ENCODE data around the gene PCTP. TPM values are rescaled to one million over a fixed set of nuclear protein-coding genes. Genes with fewer than 3 reads are reported as not detected.

PCTP gene
- total RNA-seq, 1 experiment from 2014 or later = 17.1 TPM

- H3K4me1 Mint-ChIP-seq = peaks cover 47 to 66% of the 10 kb centered on the region in 2 experiments
- Histone ChIP-seq H2BK12ac (ENCODE audit: insufficient read length, low read depth, low read length) (no peak overlapping the region), H3K14ac (ENCODE audit: insufficient read depth, low read length) (no peak overlapping the region), H2AK5ac (ENCODE audit: insufficient read length, low read length) (no peak overlapping the region), H3K56ac (ENCODE audit: insufficient read length, low read depth, low read length) (no peak overlapping the region), H2BK120ac (ENCODE audit: low read depth, low read length, poor library complexity, severe bottlenecking) (no peak overlapping the region), H3K18ac (ENCODE audit: insufficient read length, low read depth, low read length) (no peak overlapping the region), H3K4me2 (ENCODE audit: insufficient read depth, insufficient read length, low read length) (no peak overlapping the region), H2BK20ac (ENCODE audit: low read depth, low read length, poor library complexity, severe bottlenecking) (no peak overlapping the region), H2AFZ (ENCODE audit: low read length) (no peak overlapping the region), H3K23me2 (ENCODE audit: insufficient read length, low read depth, low read length, poor library complexity, severe bottlenecking) (no peaks in the 10 kb centered on the region), H3T11ph (ENCODE audit: low read length) (no peak overlapping the region), H4K5ac (ENCODE audit: insufficient read length, low read depth, low read length) (no peak overlapping the region), H3K27ac (ENCODE audit: insufficient read length, low read depth, low read length) (no peak overlapping the region), H3K79me2 (ENCODE audit: insufficient read depth, low read length) (no peaks in the 10 kb centered on the region), H3K9me3 (ENCODE audit: control insufficient read depth, low read depth, low read length) (no peaks in the 10 kb centered on the region), H3K27me3 (ENCODE audit: insufficient read depth, low read length) (0 out of 2 replicates have a peak, but pooled peaks cover 3% of the 10 kb centered on the region), H4K8ac (replicated peaks; ENCODE audit: insufficient read length, low read depth, low read length) (no peak overlapping the region), H2BK5ac (ENCODE audit: insufficient read length, low read length) (no peak overlapping the region), H4K91ac (ENCODE audit: insufficient read length, low read depth, low read length) (no peak overlapping the region), H3K23ac (ENCODE audit: insufficient read length, low read depth, low read length) (no peak overlapping the region), H3K4ac (ENCODE audit: low read depth, low read length) (no peak overlapping the region), H4K20me1 (ENCODE audit: control insufficient read depth, insufficient read depth, insufficient read length) (no peaks in the 10 kb centered on the region), H3K79me1 (ENCODE audit: insufficient read depth, low read depth, low read length, poor library complexity, severe bottlenecking) (no peaks in the 10 kb centered on the region), H2BK15ac (ENCODE audit: low read depth, low read length) (no peak overlapping the region), H3K4me1 (ENCODE audit: insufficient read depth, low read length) (peaks cover 8% of the 10 kb centered on the region; the same call in 1 of the 2 replicates), H3K9ac (ENCODE audit: extremely low read depth, insufficient read length, low read length) (no peak overlapping the region)
- H3K27ac Mint-ChIP-seq = no peak overlapping the region
- no peak overlapping the region for H3K4me3 Mint-ChIP-seq
- H3K27me3 Mint-ChIP-seq (ENCODE audit: low read depth) = no peaks in the 10 kb centered on the region
- WGBS (ENCODE audit: extremely low coverage, insufficient read length, low lambda C conversion rate) = no CpG with 5 or more reads among the region's 1 CpG
- no peaks in the 10 kb centered on the region for H3K9me3 Mint-ChIP-seq
- no peaks in the 10 kb centered on the region for H3K36me3 Mint-ChIP-seq (ENCODE audit: insufficient read depth in 1 of 3, low read depth in 3 of 3)
- no peak for DNase-seq
- no peak for TF ChIP-seq CTCF (conservative IDR thresholded peaks at IDR 0.05)
These were observed 21.4 kb upstream of the PCTP start for GRCh38 chr17:55729484-55729883.
